ENCODE results near the gene NBAS. TPM values are rescaled to one million over a fixed set of nuclear protein-coding genes. Genes with fewer than 3 reads are reported as not detected.
"Not testable (repeated sequence)": the region's sequence is repeated elsewhere in the genome, so short reads cannot be mapped to it uniquely, and the experiment has no call there.

Gene NBAS
- total and polyA plus RNA-seq, 3 experiments from 2014 or later: 22.0 to 34.1 (median 30.6) TPM

GRCh38 chr2:15325296-15325695, 235.8 kb downstream of the NBAS start:
- DNase-seq: no peak
- CTCF ChIA-PET: no interaction called here
- Histone ChIP-seq H3K27ac (ENCODE audit: low read depth, low read length) (no peak overlapping the region), H3K36me3 (ENCODE audit: insufficient read depth, low read length) (peaks cover 11% of the 10 kb centered on the region), H3K9me3 (ENCODE audit: low read length) (no peaks in the 10 kb centered on the region), H3K27me3 (ENCODE audit: insufficient read depth, low read length, poor library complexity, severe bottlenecking) (no peaks in the 10 kb centered on the region), H3K4me1 (ENCODE audit: insufficient read depth, low read length) (no peaks in the 10 kb centered on the region), H3K4me3 (ENCODE audit: low read length) (no peak overlapping the region)
- no peaks in the 10 kb centered on the region for H3K27me3 Mint-ChIP-seq
- H3K9me3 Mint-ChIP-seq: peaks cover 0 to 17% (median 14%) of the 10 kb centered on the region in 5 donors
- peaks cover 36 to 59% (median 48%) of the 10 kb centered on the region in 3 donors for H3K36me3 Mint-ChIP-seq
- H3K27ac Mint-ChIP-seq: no peak overlapping the region
- POLR2A ChIA-PET: no interaction called here
- no peaks in the 10 kb centered on the region for H3K4me1 Mint-ChIP-seq
- no peak overlapping the region for H3K4me3 Mint-ChIP-seq

GRCh38 chr2:15323227-15323626, 237.9 kb downstream of the NBAS start:
- no peaks in the 10 kb centered on the region for H3K27me3 ChIP-seq (ENCODE audit: insufficient read depth, low read length, poor library complexity, severe bottlenecking)
- Mint-ChIP-seq H3K9me3 (peaks cover 11 to 35% (median 32%) of the 10 kb centered on the region in 5 donors), H3K27ac (no peak overlapping the region), H3K4me3 (peak overlapping the region in 1 of 7 donors; percentile 27), H3K36me3 (peaks cover 49 to 78% (median 69%) of the 10 kb centered on the region in 3 donors), H3K27me3 (no peaks in the 10 kb centered on the region), H3K4me1 (peaks cover 5 to 7% (median 7%) of the 10 kb centered on the region in 3 donors)
- no peak overlapping the region for H3K4me3 ChIP-seq (ENCODE audit: low read length)
- DNase-seq: no peak
- ChIA-PET CTCF (no interaction called here), POLR2A (no interaction called here)
- H3K4me1 ChIP-seq (ENCODE audit: insufficient read depth, low read length): no peaks in the 10 kb centered on the region
- no peak overlapping the region for H3K27ac ChIP-seq (ENCODE audit: low read depth, low read length)
- no peaks in the 10 kb centered on the region for H3K36me3 ChIP-seq (ENCODE audit: insufficient read depth, low read length)
- H3K9me3 ChIP-seq (ENCODE audit: low read length): no peaks in the 10 kb centered on the region

GRCh38 chr2:15321481-15321880, 239.7 kb downstream of the NBAS start:
- H3K9me3 ChIP-seq (ENCODE audit: low read length); H3K4me3 Mint-ChIP-seq; H3K27ac Mint-ChIP-seq; DNase-seq; H3K36me3 ChIP-seq (ENCODE audit: insufficient read depth, low read length); H3K27me3 ChIP-seq (ENCODE audit: insufficient read depth, low read length, poor library complexity, severe bottlenecking); H3K4me1 ChIP-seq (ENCODE audit: insufficient read depth, low read length); H3K27ac ChIP-seq (ENCODE audit: low read depth, low read length); POLR2A ChIA-PET; H3K27me3 Mint-ChIP-seq; CTCF ChIA-PET; H3K4me3 ChIP-seq (ENCODE audit: low read length): not testable (repeated sequence)
- Mint-ChIP-seq H3K36me3 (peaks cover 51 to 85% (median 82%) of the 10 kb centered on the region in 3 donors), H3K4me1 (peaks cover 20 to 24% (median 21%) of the 10 kb centered on the region in 3 donors), H3K9me3 (peaks cover 11 to 51% (median 39%) of the 10 kb centered on the region in 5 donors)

- peaks cover 17% of the 10 kb centered on the region for H3K4me1 ChIP-seq (ENCODE audit: insufficient read depth, low read length)
- peaks cover 11 to 59% (median 34%) of the 10 kb centered on the region in 5 donors for H3K9me3 Mint-ChIP-seq
- peak in 4 of 5 donors; percentile 27 to 56 (median 43) for DNase-seq
- no peaks in the 10 kb centered on the region for H3K27me3 Mint-ChIP-seq
- H3K9me3 ChIP-seq (ENCODE audit: low read length): no peaks in the 10 kb centered on the region
- H3K36me3 Mint-ChIP-seq: peaks cover 32 to 72% (median 69%) of the 10 kb centered on the region in 3 donors
- peaks cover 54 to 70% (median 62%) of the 10 kb centered on the region in 3 donors for H3K4me1 Mint-ChIP-seq
- peak overlapping the region; percentile 54 to 97 (median 94) for H3K27ac Mint-ChIP-seq
- H3K4me3 Mint-ChIP-seq: peak overlapping the region; percentile 44 to 86 (median 70)
- no peak overlapping the region for H3K4me3 ChIP-seq (ENCODE audit: low read length)
- ChIA-PET POLR2A (no interaction called here), CTCF (interaction anchor here (1.2 kb wide), 1 partner anchor 17 kb away, joined by 3 read pairs; no protein-coding TSS in a partner anchor)
- H3K36me3 ChIP-seq (ENCODE audit: insufficient read depth, low read length): no peaks in the 10 kb centered on the region
- H3K27ac ChIP-seq (ENCODE audit: low read depth, low read length): no peak overlapping the region
- H3K27me3 ChIP-seq (ENCODE audit: insufficient read depth, low read length, poor library complexity, severe bottlenecking): no peaks in the 10 kb centered on the region
Observed at GRCh38 chr2:15316370-15316814, 244.7 kb downstream of the NBAS start.

GRCh38 chr2:15315411-15315810, 245.7 kb downstream of the NBAS start:
- peaks cover 11 to 49% (median 29%) of the 10 kb centered on the region in 5 donors for H3K9me3 Mint-ChIP-seq
- H3K4me1 Mint-ChIP-seq: peaks cover 62 to 74% (median 71%) of the 10 kb centered on the region in 3 donors
- ChIA-PET CTCF (no interaction called here), POLR2A (no interaction called here)
- H3K27ac Mint-ChIP-seq: peak overlapping the region in 7 of 8 donors; percentile 12 to 91 (median 66)
- Histone ChIP-seq H3K4me3 (ENCODE audit: low read length) (no peak overlapping the region), H3K4me1 (ENCODE audit: insufficient read depth, low read length) (peaks cover 17% of the 10 kb centered on the region), H3K36me3 (ENCODE audit: insufficient read depth, low read length) (no peaks in the 10 kb centered on the region), H3K9me3 (ENCODE audit: low read length) (no peaks in the 10 kb centered on the region), H3K27me3 (ENCODE audit: insufficient read depth, low read length, poor library complexity, severe bottlenecking) (no peaks in the 10 kb centered on the region), H3K27ac (ENCODE audit: low read depth, low read length) (no peak overlapping the region)
- H3K27me3 Mint-ChIP-seq: no peaks in the 10 kb centered on the region
- peaks cover 30 to 65% (median 62%) of the 10 kb centered on the region in 3 donors for H3K36me3 Mint-ChIP-seq
- DNase-seq: no peak
- H3K4me3 Mint-ChIP-seq: peak overlapping the region in 1 of 7 donors; percentile 38

GRCh38 chr2:15313657-15314056, 247.5 kb downstream of the NBAS start:
- Mint-ChIP-seq H3K9me3 (peaks cover under 1 to 32% (median 13%) of the 10 kb centered on the region in 5 donors), H3K4me1 (peaks cover 60 to 76% (median 71%) of the 10 kb centered on the region in 3 donors), H3K4me3 (no peak overlapping the region), H3K27ac (peak overlapping the region in 2 of 8 donors; percentile 33 to 38), H3K36me3 (peaks cover 24 to 58% (median 45%) of the 10 kb centered on the region in 3 donors), H3K27me3 (no peaks in the 10 kb centered on the region)
- Histone ChIP-seq H3K4me1 (ENCODE audit: insufficient read depth, low read length) (peaks cover 17% of the 10 kb centered on the region), H3K9me3 (ENCODE audit: low read length) (no peaks in the 10 kb centered on the region), H3K27ac (ENCODE audit: low read depth, low read length) (no peak overlapping the region), H3K27me3 (ENCODE audit: insufficient read depth, low read length, poor library complexity, severe bottlenecking) (no peaks in the 10 kb centered on the region), H3K4me3 (ENCODE audit: low read length) (no peak overlapping the region), H3K36me3 (ENCODE audit: insufficient read depth, low read length) (no peaks in the 10 kb centered on the region)
- POLR2A ChIA-PET: no interaction called here
- CTCF ChIA-PET: no interaction called here
- no peak for DNase-seq

GRCh38 chr2:15311926-15312325, 249.2 kb downstream of the NBAS start:
- Histone ChIP-seq H3K36me3 (ENCODE audit: insufficient read depth, low read length) (no peaks in the 10 kb centered on the region), H3K27ac (ENCODE audit: low read depth, low read length) (no peak overlapping the region), H3K9me3 (ENCODE audit: low read length) (no peaks in the 10 kb centered on the region), H3K4me1 (ENCODE audit: insufficient read depth, low read length) (peaks cover 15% of the 10 kb centered on the region), H3K4me3 (ENCODE audit: low read length) (no peak overlapping the region), H3K27me3 (ENCODE audit: insufficient read depth, low read length, poor library complexity, severe bottlenecking) (no peaks in the 10 kb centered on the region)
- ChIA-PET POLR2A (no interaction called here), CTCF (no interaction called here)
- H3K9me3 Mint-ChIP-seq: peaks cover 0 to 16% (median 1%) of the 10 kb centered on the region in 5 donors
- no peak for DNase-seq
- no peaks in the 10 kb centered on the region for H3K27me3 Mint-ChIP-seq
- peaks cover 48 to 65% (median 54%) of the 10 kb centered on the region in 3 donors for H3K4me1 Mint-ChIP-seq
- H3K4me3 Mint-ChIP-seq: peak overlapping the region in 3 of 7 donors; percentile 5 to 45 (median 35)
- peak overlapping the region; percentile 44 to 95 (median 86) for H3K27ac Mint-ChIP-seq
- peaks cover 28 to 60% (median 43%) of the 10 kb centered on the region in 3 donors for H3K36me3 Mint-ChIP-seq

GRCh38 chr2:15311201-15311907, 249.8 kb downstream of the NBAS start:
- peak overlapping the region in 4 of 7 donors; percentile 5 to 45 (median 38) for H3K4me3 Mint-ChIP-seq
- no peaks in the 10 kb centered on the region for H3K27me3 Mint-ChIP-seq
- H3K4me1 ChIP-seq (ENCODE audit: insufficient read depth, low read length): peaks cover 11% of the 10 kb centered on the region
- peaks cover 30 to 60% (median 41%) of the 10 kb centered on the region in 3 donors for H3K36me3 Mint-ChIP-seq
- peak overlapping the region; percentile 44 to 95 (median 86) for H3K27ac Mint-ChIP-seq
- H3K27ac ChIP-seq (ENCODE audit: low read depth, low read length): no peak overlapping the region
- CTCF ChIA-PET: no interaction called here
- POLR2A ChIA-PET: no interaction called here
- no peaks in the 10 kb centered on the region for H3K36me3 ChIP-seq (ENCODE audit: insufficient read depth, low read length)
- H3K9me3 Mint-ChIP-seq: peaks cover 0 to 10% (median 0%) of the 10 kb centered on the region in 5 donors
- no peaks in the 10 kb centered on the region for H3K9me3 ChIP-seq (ENCODE audit: low read length)
- no peaks in the 10 kb centered on the region for H3K27me3 ChIP-seq (ENCODE audit: insufficient read depth, low read length, poor library complexity, severe bottlenecking)
- H3K4me3 ChIP-seq (ENCODE audit: low read length): no peak overlapping the region
- H3K4me1 Mint-ChIP-seq: peaks cover 43 to 59% (median 48%) of the 10 kb centered on the region in 3 donors
- no peak for DNase-seq
